Karpas-422 (cell line): ENCODE measurements around the gene TMEM176B. TPM values are rescaled to one million over a fixed set of nuclear protein-coding genes. Genes with fewer than 3 reads are reported as not detected.

Experiments used
- DNase-seq: peaks from one replicate; pipeline ENCODE4 v3.0.0-alpha.2; 2015
- H2AFZ ChIP-seq: fragments of 200-600 bp; sonication (generic); 2 replicates; pipeline ENCODE4 v1.6.1; 2014; ENCODE audit warnings: antibody characterized with exemption, low read length, mixed read lengths
- H3K27ac ChIP-seq: fragments of 200-600 bp; sonication (generic); 2 replicates; pipeline ENCODE4 v1.5.1; 2014; ENCODE audit warnings: mild to moderate bottlenecking, low read length, moderate library complexity
- H3K27me3 ChIP-seq: fragments of 200-600 bp; sonication (generic); 2 replicates; pipeline ENCODE4 v1.6.1; 2014; ENCODE audit warnings: low read length, mixed read lengths
- H3K36me3 ChIP-seq: fragments of 200-600 bp; sonication (generic); 2 replicates; pipeline ENCODE4 v1.6.1; 2014; ENCODE audit warnings: low read length, mixed read lengths; ENCODE audit not compliant: insufficient read depth
- H3K4me1 ChIP-seq: fragments of 200-600 bp; sonication (generic); 2 replicates; pipeline ENCODE4 v1.6.1; 2014; ENCODE audit warnings: mild to moderate bottlenecking, low read length, mixed read lengths
- H3K4me2 ChIP-seq: fragments of 200-600 bp; sonication (generic); 2 replicates; pipeline ENCODE4 v1.6.1; 2014; ENCODE audit warnings: low read length, low read depth, mild to moderate bottlenecking; ENCODE audit not compliant: poor library complexity, severe bottlenecking
- H3K4me3 ChIP-seq: fragments of 200-600 bp; sonication (generic); 2 replicates; pipeline ENCODE4 v1.5.1; 2014; ENCODE audit warnings: mild to moderate bottlenecking, antibody characterized with exemption, low read length, mixed read lengths
- H3K79me2 ChIP-seq: fragments of 200-600 bp; sonication (generic); 2 replicates; pipeline ENCODE4 v1.6.1; 2014; ENCODE audit warnings: mild to moderate bottlenecking, low read length, mixed read lengths
- H3K9ac ChIP-seq: fragments of 200-600 bp; sonication (generic); 2 replicates; pipeline ENCODE4 v1.6.0; 2014; ENCODE audit warnings: low read length
- H3K9me2 ChIP-seq: fragments of 200-600 bp; sonication (generic), shearing (Covaris generic); replicated peaks from 2 replicates; pipeline ENCODE4 v1.6.0; 2014; ENCODE audit warnings: mild to moderate bottlenecking, low read length, moderate library complexity; ENCODE audit not compliant: insufficient read depth
- H3K9me3 ChIP-seq: fragments of 300-700, 200-600 bp; sonication (generic); 2 replicates; pipeline ENCODE4 v1.6.1; 2014; ENCODE audit warnings: low read length, mixed read lengths
- H4K20me1 ChIP-seq: fragments of 200-600 bp; sonication (generic); 2 replicates; pipeline ENCODE4 v1.6.1; 2014; ENCODE audit warnings: mild to moderate bottlenecking, antibody characterized with exemption, low read length, low read depth; ENCODE audit not compliant: insufficient read depth
- total RNA-seq: library from RNA; depleted of rRNA; stranded (reverse); fragments of >200 nt; shearing (Covaris generic); gene quantifications from 2 replicates; pipeline ENCODE4 v1.2.3, GENCODE V29; 2014; ENCODE audit warnings: low replicate concordance; rRNA removed

TMEM176B gene
- total RNA-seq, 1 experiment from 2014 or later: not detected

- no peaks in the 10 kb centered on the region for H4K20me1 ChIP-seq
- no peaks in the 10 kb centered on the region for H3K9me2 ChIP-seq
- H2AFZ ChIP-seq: no peak overlapping the region
- no peaks in the 10 kb centered on the region for H3K79me2 ChIP-seq
- H3K36me3 ChIP-seq: no peaks in the 10 kb centered on the region
- no peak overlapping the region for H3K9ac ChIP-seq
- no peaks in the 10 kb centered on the region for H3K4me1 ChIP-seq
- no peak overlapping the region for H3K27ac ChIP-seq
- no peak overlapping the region for H3K4me2 ChIP-seq
- no peaks in the 10 kb centered on the region for H3K9me3 ChIP-seq
- no peak for DNase-seq
- H3K27me3 ChIP-seq: no peaks in the 10 kb centered on the region
- H3K4me3 ChIP-seq: no peak overlapping the region
These were observed 53.2 kb downstream of the TMEM176B start for GRCh38 chr7:150746921-150747320.

DNA sequence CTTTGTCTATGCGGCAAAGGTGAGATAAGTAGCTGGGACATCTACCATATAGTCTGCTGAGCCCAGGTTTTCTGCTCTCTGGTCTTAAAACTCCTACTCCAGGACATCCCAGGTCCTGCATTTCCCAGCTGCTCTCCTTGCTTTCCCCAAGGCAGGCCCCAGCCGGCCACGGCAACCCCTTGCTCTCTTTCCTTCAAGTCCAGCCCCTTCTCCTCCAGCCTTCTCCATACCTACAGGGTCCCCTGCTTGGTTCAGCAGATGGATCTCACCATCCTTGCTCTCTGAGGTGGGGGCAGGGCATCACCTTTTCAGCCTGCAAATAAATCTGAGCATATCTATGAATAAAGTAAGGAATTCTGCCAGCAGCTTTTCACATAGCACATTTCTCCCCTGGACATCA is 54.3 kb downstream of the TMEM176B start:
- no peaks in the 10 kb centered on the region for H3K4me1 ChIP-seq

DNA sequence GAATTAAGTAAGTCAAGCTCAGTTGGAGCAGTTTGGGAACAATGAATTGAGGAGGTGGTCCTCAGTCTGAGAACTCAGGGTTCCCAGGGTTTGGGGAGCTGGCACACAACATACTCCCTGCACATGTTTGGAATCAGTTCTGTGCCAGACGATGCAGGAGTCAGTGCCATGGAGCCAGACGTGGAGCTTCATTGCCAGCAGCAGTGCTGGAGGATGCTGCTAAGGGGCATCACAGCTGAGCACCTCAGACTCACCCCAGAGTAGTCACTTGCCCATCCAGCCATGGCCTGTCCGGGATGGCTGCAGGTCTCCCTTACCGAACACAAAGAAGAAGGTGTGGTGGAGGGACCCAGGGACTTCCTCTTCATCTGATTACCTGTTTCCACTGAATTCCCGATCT is 55.1 kb downstream of the TMEM176B start:
- H3K4me3 ChIP-seq: no peak overlapping the region
- no peaks in the 10 kb centered on the region for H4K20me1 ChIP-seq
- H3K9me2 ChIP-seq: no peaks in the 10 kb centered on the region
- H3K27me3 ChIP-seq: no peaks in the 10 kb centered on the region
- no peak overlapping the region for H2AFZ ChIP-seq
- no peaks in the 10 kb centered on the region for H3K9me3 ChIP-seq
- H3K27ac ChIP-seq: no peak overlapping the region
- H3K4me1 ChIP-seq: no peaks in the 10 kb centered on the region
- DNase-seq: no peak
- no peak overlapping the region for H3K4me2 ChIP-seq
- H3K79me2 ChIP-seq: no peaks in the 10 kb centered on the region
- no peaks in the 10 kb centered on the region for H3K36me3 ChIP-seq
- H3K9ac ChIP-seq: no peak overlapping the region

More for the DNA sequence above, 54.3 kb downstream of the TMEM176B start:
- H3K9ac ChIP-seq: no peak overlapping the region
- no peak overlapping the region for H3K4me2 ChIP-seq
- H2AFZ ChIP-seq: no peak overlapping the region
- H3K27ac ChIP-seq: no peak overlapping the region
- H3K36me3 ChIP-seq: no peaks in the 10 kb centered on the region
- no peaks in the 10 kb centered on the region for H3K9me3 ChIP-seq
- no peak overlapping the region for H3K4me3 ChIP-seq
- no peaks in the 10 kb centered on the region for H4K20me1 ChIP-seq
- H3K9me2 ChIP-seq: no peaks in the 10 kb centered on the region
- H3K27me3 ChIP-seq: no peaks in the 10 kb centered on the region
- H3K79me2 ChIP-seq: no peaks in the 10 kb centered on the region
- no peak for DNase-seq

GRCh38 chr7:150744041-150744656 is 56.0 kb downstream of the TMEM176B start:
- no peaks in the 10 kb centered on the region for H3K79me2 ChIP-seq
- H3K36me3 ChIP-seq: no peaks in the 10 kb centered on the region
- no peaks in the 10 kb centered on the region for H3K9me2 ChIP-seq
- no peak for DNase-seq
- no peak overlapping the region for H2AFZ ChIP-seq
- H4K20me1 ChIP-seq: no peaks in the 10 kb centered on the region
- H3K9ac ChIP-seq: no peak overlapping the region
- H3K27me3 ChIP-seq: no peaks in the 10 kb centered on the region
- H3K4me1 ChIP-seq: no peaks in the 10 kb centered on the region
- H3K27ac ChIP-seq: no peak overlapping the region
- no peak overlapping the region for H3K4me3 ChIP-seq
- no peak overlapping the region for H3K4me2 ChIP-seq
- no peaks in the 10 kb centered on the region for H3K9me3 ChIP-seq

GRCh38 chr7:150742286-150742968 is 57.7 kb downstream of the TMEM176B start:
- H3K9ac ChIP-seq: no peak overlapping the region
- no peaks in the 10 kb centered on the region for H3K36me3 ChIP-seq
- no peaks in the 10 kb centered on the region for H3K9me2 ChIP-seq
- no peak overlapping the region for H3K4me3 ChIP-seq
- DNase-seq: no peak
- no peaks in the 10 kb centered on the region for H3K79me2 ChIP-seq
- no peaks in the 10 kb centered on the region for H4K20me1 ChIP-seq
- H3K9me3 ChIP-seq: no peaks in the 10 kb centered on the region
- no peaks in the 10 kb centered on the region for H3K27me3 ChIP-seq
- no peaks in the 10 kb centered on the region for H3K4me1 ChIP-seq
- H3K4me2 ChIP-seq: no peak overlapping the region
- H3K27ac ChIP-seq: no peak overlapping the region
- no peak overlapping the region for H2AFZ ChIP-seq

Other genes starting within 250 kb of the TMEM176B start
- not detected in 2 replicates for gene GIMAP4, start 233.0 kb downstream of the TMEM176B start, total RNA-seq
- gene GIMAP6, start 168.0 kb downstream of the TMEM176B start, total RNA-seq: not detected in 2 replicates
- gene GIMAP2, start 114.7 kb downstream of the TMEM176B start, total RNA-seq: 1.0 and 1.3 TPM in 2 replicates
- gene GIMAP1, start 83.8 kb downstream of the TMEM176B start, total RNA-seq: 0.07 TPM in 1 of 2 replicates, not detected in the other
- gene GIMAP5, start 62.9 kb downstream of the TMEM176B start, total RNA-seq: not detected in 2 replicates
- not detected in 2 replicates for gene TMEM176A, start 405 bp upstream of the TMEM176B start, total RNA-seq
- gene AOC1, start 52.2 kb upstream of the TMEM176B start, total RNA-seq: not detected in 2 replicates
- 0.11 and 0.22 TPM in 2 replicates for gene KCNH2, start 178.0 kb upstream of the TMEM176B start, total RNA-seq
- 59.8 and 62.5 TPM in 2 replicates for gene NOS3, start 190.7 kb upstream of the TMEM176B start, total RNA-seq
- gene ATG9B, start 224.1 kb upstream of the TMEM176B start, total RNA-seq: 0.78 and 1.6 TPM in 2 replicates
- 19.0 and 27.1 TPM in 2 replicates for gene ABCB8, start 228.1 kb upstream of the TMEM176B start, total RNA-seq
- 4.5 and 6.2 TPM in 2 replicates for gene ASIC3, start 248.2 kb upstream of the TMEM176B start, total RNA-seq